ENCODE measurements around the gene AQP11. TPM values are rescaled to one million over a fixed set of nuclear protein-coding genes. Genes with fewer than 3 reads are reported as not detected.
"Not testable (repeated sequence)": the region's sequence is repeated elsewhere in the genome, so short reads cannot be mapped to it uniquely, and the experiment has no call there.

AQP11 gene
- total RNA-seq, 2 experiments from 2014 or later = 0.14 to 0.27 TPM

DNA sequence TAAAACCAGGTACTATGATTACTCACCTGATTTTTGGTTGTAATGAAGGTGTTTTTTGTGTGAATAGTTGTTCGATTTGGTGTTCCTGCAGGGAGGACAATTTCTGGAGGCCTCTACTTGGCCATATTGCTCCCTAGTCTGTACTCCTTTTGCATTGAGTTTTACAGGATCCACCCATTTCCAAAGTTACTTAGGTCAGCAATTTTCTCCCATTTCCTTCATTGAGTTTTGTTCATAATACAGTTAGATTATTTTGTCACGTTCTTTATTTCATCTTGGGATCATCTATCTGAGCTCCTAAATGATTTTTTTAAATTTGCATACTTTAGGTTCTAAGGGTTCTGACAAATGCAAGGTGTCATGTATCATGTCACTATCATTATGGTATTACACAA lies 20.1 kb upstream of the AQP11 start:
- no peaks in the 10 kb centered on the region for H3K4me1 Mint-ChIP-seq
- no peak overlapping the region for H3K4me3 Mint-ChIP-seq
- no peak overlapping the region for H3K27ac Mint-ChIP-seq
- peaks cover 3% of the 10 kb centered on the region for H3K9me3 Mint-ChIP-seq
- DNase-seq = no peak
- no peaks in the 10 kb centered on the region for H3K36me3 Mint-ChIP-seq
- H3K27me3 Mint-ChIP-seq = peaks cover 2% of the 10 kb centered on the region

DNA sequence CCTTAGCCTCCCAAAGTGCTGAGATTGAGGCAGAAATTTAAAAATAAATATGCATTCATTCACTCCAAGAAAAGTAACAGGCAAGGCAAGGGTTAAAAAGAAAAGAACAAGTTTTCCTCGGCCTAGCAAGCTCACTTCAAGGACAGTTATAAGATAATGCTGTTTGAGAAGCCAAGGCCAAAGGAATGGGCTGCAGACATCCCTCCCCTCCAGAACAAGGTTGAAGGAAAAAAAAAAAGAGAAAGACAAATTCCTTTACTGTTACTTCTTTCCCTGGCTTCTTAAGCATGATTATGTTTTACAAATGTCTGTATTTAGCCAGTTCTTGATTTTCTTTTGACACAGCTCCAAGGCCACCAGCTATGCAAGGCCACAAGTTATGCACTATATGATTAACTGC lies 18.9 kb upstream of the AQP11 start:
- not testable (repeated sequence) for H3K27me3 Mint-ChIP-seq, H3K4me1 Mint-ChIP-seq, H3K9me3 Mint-ChIP-seq, H3K27ac Mint-ChIP-seq, H3K4me3 Mint-ChIP-seq, DNase-seq, H3K36me3 Mint-ChIP-seq

GRCh38 chr11:77575428-77575827 lies 14.3 kb upstream of the AQP11 start:
- H3K27me3 Mint-ChIP-seq, H3K36me3 Mint-ChIP-seq, H3K9me3 Mint-ChIP-seq, H3K27ac Mint-ChIP-seq, DNase-seq, H3K4me1 Mint-ChIP-seq, H3K4me3 Mint-ChIP-seq: not testable (repeated sequence)

DNA sequence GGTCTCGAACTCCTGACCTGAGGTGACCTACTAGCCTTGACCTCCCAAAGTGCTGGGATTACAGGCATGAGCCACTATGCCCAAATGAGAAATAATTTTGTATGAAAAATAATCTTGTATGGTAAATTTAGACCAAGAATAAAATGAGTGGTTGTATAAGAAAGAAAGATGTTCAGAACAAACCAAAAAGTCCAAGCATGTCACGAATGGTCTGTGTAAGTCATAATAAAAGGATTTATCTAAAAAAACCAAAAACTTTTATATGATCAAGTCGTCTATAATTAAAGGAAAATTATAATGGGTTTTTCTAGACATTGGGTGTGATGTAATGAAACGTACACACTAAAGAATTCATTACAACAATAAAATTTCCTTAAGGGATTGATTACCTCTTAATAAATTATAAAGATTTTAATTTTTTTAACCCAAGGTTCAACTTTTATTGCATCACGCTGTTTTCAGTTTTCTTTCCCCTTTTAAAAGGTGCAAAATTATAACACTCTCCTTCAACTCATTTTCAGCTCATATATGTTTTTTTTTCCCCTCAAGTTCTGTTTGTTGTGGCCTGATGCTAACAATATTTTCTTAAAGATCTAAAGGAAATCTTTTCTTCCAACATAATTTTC lies 8.9 kb upstream of the AQP11 start:
- Mint-ChIP-seq H3K27ac (no peak overlapping the region), H3K27me3 (no peaks in the 10 kb centered on the region), H3K4me3 (no peak overlapping the region), H3K36me3 (peaks cover 4% of the 10 kb centered on the region), H3K4me1 (no peaks in the 10 kb centered on the region), H3K9me3 (peaks cover 6% of the 10 kb centered on the region)
- no peak for DNase-seq

DNA sequence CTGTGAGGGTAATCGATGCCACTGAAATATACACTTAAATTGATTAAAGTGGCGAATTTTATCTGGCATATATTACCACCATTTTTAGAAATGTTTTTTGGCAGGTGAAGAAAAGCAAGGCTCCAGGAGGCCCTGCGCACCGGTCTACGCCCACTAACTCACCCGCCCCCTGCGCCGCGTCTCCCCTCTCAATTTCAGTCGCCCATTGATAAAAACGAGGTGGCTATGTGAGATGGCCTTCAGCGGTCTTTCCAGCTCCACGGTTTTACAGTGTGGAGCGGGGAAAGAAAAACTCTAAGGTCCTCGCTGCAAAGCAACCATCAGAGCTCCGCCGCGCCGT lies 602 bp upstream of the AQP11 start:
- Mint-ChIP-seq H3K9me3 (no peaks in the 10 kb centered on the region), H3K36me3 (no peaks in the 10 kb centered on the region), H3K27me3 (no peaks in the 10 kb centered on the region), H3K4me3 (peak overlapping the region; percentile 83), H3K4me1 (peaks cover 14% of the 10 kb centered on the region), H3K27ac (no peak overlapping the region)
- DNase-seq = no peak

DNA sequence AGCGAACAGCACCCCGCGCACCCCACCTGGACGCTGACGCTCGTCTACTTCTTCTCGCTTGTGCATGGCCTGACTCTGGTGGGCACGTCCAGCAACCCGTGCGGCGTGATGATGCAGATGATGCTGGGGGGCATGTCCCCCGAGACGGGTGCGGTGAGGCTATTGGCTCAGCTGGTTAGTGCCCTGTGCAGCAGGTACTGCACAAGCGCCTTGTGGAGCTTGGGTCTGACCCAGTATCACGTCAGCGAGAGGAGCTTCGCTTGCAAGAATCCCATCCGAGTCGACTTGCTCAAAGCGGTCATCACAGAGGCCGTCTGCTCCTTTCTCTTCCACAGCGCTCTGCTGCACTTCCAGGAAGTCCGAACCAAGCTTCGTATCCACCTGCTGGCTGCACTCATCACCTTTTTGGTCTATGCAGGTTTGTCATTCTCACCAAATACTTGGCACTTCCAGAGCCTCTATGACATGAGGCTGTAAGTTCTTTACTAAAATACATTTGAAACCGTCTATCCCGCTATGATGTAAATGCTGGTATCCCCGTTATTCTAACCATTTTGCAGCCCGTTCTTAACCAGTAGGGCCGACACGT lies 535 bp downstream of the AQP11 start:
- Mint-ChIP-seq H3K27me3 (no peaks in the 10 kb centered on the region), H3K4me3 (peak overlapping the region; percentile 84), H3K36me3 (peaks cover 2% of the 10 kb centered on the region), H3K4me1 (peaks cover 14% of the 10 kb centered on the region), H3K27ac (no peak overlapping the region), H3K9me3 (no peaks in the 10 kb centered on the region)
- DNase-seq = no peak

DNA sequence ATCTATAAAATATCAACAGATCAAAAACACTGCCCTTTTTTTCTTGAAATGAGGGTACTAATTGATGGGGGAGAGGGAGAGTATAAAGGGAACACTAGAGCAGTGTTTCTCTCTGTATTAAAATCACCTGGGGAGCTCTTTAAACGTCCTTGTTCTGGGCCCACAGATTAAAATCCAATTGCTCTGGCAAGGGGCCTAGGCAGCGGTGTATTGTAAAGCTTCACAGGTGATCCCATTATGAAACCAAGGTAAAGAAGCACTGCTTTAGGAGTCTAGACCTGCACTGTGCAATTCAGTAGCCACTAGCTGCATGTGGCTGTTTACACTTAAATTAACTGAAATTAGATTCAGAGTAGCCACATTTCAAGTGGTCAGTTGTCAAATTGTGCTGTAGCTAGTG lies 3.0 kb downstream of the AQP11 start:
- Mint-ChIP-seq H3K36me3 (peaks cover 2% of the 10 kb centered on the region), H3K9me3 (no peaks in the 10 kb centered on the region), H3K4me1 (peaks cover 14% of the 10 kb centered on the region), H3K4me3 (no peak overlapping the region), H3K27ac (no peak overlapping the region), H3K27me3 (no peaks in the 10 kb centered on the region)
- DNase-seq = no peak

DNA sequence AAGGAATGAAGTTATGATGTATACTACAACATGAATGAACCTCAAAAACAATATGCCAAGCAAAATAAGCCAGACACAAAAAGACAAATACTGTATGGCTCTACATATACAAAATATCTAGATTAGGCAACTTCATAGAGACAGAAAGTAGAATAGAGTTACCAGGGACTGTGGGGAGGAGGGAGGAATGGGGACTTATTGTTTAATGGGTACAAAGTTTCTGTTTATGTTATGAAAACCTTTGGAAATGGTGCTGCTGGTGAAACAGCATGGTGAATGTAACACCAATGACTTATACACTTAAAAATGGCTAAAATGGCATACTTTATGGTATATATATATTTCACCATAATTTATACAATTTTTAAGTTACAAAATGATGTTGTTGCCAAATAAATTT lies 4.1 kb downstream of the AQP11 start:
- Mint-ChIP-seq H3K27ac (no peak overlapping the region), H3K27me3 (no peaks in the 10 kb centered on the region), H3K4me3 (no peak overlapping the region), H3K36me3 (peaks cover 2% of the 10 kb centered on the region), H3K4me1 (peaks cover 11% of the 10 kb centered on the region), H3K9me3 (no peaks in the 10 kb centered on the region)
- no peak for DNase-seq

GRCh38 chr11:77596626-77597025 lies 6.9 kb downstream of the AQP11 start:
- no peak for DNase-seq
- no peak overlapping the region for H3K27ac Mint-ChIP-seq
- no peaks in the 10 kb centered on the region for H3K9me3 Mint-ChIP-seq
- H3K4me3 Mint-ChIP-seq = no peak overlapping the region
- H3K27me3 Mint-ChIP-seq = no peaks in the 10 kb centered on the region
- no peaks in the 10 kb centered on the region for H3K4me1 Mint-ChIP-seq
- peaks cover 2% of the 10 kb centered on the region for H3K36me3 Mint-ChIP-seq

DNA sequence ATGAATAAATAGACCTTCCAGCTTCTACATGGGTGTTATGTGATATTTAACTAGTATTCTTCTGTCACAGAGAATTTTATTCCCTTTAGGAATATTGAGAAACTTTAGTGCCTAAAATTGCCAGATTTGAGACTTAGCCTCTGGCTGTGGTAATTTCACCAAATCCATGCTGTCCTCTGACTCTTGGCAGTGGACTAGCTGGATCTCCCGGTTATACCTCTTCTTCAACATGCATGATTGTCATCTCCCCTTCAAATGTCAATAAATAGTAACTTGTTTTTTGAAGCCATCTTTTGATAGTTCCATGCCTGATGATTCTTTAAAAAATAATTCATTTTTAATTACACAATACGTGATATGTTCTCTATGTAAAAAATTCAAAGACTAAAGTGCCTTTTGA lies 8.4 kb downstream of the AQP11 start:
- no peak overlapping the region for H3K27ac Mint-ChIP-seq
- no peaks in the 10 kb centered on the region for H3K27me3 Mint-ChIP-seq
- H3K4me3 Mint-ChIP-seq = no peak overlapping the region
- no peak for DNase-seq
- peaks cover 7% of the 10 kb centered on the region for H3K36me3 Mint-ChIP-seq
- H3K4me1 Mint-ChIP-seq = peaks cover 3% of the 10 kb centered on the region
- H3K9me3 Mint-ChIP-seq = no peaks in the 10 kb centered on the region

DNA sequence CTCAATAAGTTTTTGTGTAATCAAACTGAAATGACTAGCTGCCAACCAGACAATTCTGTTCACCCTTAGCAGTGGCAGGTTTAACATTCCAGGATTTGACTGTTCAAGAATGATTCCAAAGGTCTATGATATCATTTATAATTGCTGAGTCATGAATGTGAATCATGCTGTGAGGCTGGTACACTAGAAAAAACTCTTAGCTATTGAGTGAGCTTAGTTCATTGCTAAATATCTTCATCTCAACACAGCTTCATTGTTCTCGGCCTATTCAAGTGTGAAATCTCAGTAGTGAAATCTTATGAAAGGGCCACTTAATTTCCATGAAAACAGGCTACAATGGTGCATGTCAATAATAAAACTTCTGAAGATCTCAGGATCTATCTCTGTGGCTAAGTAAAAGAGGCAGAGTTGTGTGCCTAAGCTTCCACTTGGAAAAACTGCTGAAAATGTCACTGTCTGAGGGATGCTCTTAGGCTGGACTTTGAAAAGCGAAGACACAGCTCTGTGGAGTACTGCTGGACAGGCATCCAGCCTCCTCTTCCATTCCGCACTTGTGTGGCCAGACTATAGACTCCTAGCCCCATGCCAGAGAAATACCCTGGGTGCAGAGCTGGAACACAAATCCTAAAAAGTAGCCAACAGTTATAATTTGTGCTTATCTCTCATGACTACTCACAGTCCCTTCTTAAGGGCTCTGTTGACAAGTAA lies 12.8 kb downstream of the AQP11 start:
- DNase-seq = no peak
- Mint-ChIP-seq H3K4me3 (no peak overlapping the region), H3K9me3 (no peaks in the 10 kb centered on the region), H3K36me3 (peaks cover 6% of the 10 kb centered on the region), H3K4me1 (peaks cover 3% of the 10 kb centered on the region), H3K27ac (peak overlapping the region; percentile 48), H3K27me3 (no peaks in the 10 kb centered on the region)

GRCh38 chr11:77604281-77604680 lies 14.5 kb downstream of the AQP11 start:
- Mint-ChIP-seq H3K27me3 (no peaks in the 10 kb centered on the region), H3K27ac (peak overlapping the region; percentile 42), H3K4me1 (peaks cover 3% of the 10 kb centered on the region), H3K36me3 (peaks cover 8% of the 10 kb centered on the region), H3K9me3 (no peaks in the 10 kb centered on the region), H3K4me3 (no peak overlapping the region)
- DNase-seq = no peak

DNA sequence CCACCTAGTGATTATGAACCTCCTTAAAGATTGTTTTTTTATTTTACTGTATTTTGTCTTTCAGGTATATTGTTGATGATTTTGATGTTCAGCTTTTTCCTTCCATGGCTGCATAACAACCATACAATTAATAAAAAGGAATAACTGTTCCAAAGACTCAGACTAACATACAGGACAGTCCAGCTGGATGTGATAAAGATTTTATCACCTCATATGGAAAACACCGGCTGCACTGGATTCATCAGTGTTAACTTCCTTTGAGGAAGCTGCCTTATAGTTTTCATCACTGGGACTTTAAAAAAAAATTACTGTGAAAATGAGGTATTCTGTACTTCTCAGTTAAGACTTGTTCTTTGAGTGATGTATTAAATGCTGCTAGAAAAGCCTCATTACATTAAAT lies 19.5 kb downstream of the AQP11 start:
- Mint-ChIP-seq H3K36me3 (peaks cover 8% of the 10 kb centered on the region), H3K27me3 (no peaks in the 10 kb centered on the region), H3K4me1 (no peaks in the 10 kb centered on the region), H3K9me3 (no peaks in the 10 kb centered on the region), H3K27ac (no peak overlapping the region), H3K4me3 (no peak overlapping the region)
- no peak for DNase-seq

GRCh38 chr11:77611921-77612320 lies 22.2 kb downstream of the AQP11 start:
- H3K4me1 Mint-ChIP-seq = no peaks in the 10 kb centered on the region
- H3K27ac Mint-ChIP-seq = no peak overlapping the region
- H3K4me3 Mint-ChIP-seq = no peak overlapping the region
- no peaks in the 10 kb centered on the region for H3K9me3 Mint-ChIP-seq
- H3K27me3 Mint-ChIP-seq = no peaks in the 10 kb centered on the region
- DNase-seq = no peak
- peaks cover 16% of the 10 kb centered on the region for H3K36me3 Mint-ChIP-seq

DNA sequence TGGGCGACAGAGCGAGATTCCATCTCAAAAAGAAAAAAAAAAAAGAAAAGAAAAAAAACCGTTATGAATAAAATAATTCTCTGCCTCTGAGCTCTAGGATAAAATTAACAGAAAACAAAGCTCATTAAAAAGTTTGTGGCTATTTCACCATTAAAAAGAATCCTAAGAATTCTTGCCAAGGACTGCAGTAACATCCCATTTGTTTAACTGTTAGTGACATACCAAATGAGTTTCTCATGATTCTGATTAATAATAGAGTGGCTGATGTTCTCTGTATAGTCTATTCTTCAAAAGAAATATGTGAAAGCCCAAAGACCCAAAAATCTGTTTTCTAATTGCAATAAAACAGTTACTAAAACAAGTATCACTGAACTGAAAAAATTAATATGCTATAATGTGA lies 28.1 kb downstream of the AQP11 start:
- H3K27ac Mint-ChIP-seq = no peak overlapping the region
- H3K4me1 Mint-ChIP-seq = no peaks in the 10 kb centered on the region
- H3K36me3 Mint-ChIP-seq = peaks cover 17% of the 10 kb centered on the region

GRCh38 chr11:77619576-77620198 lies 29.9 kb downstream of the AQP11 start:
- no peaks in the 10 kb centered on the region for H3K4me1 Mint-ChIP-seq
- peaks cover 18% of the 10 kb centered on the region for H3K36me3 Mint-ChIP-seq
- no peaks in the 10 kb centered on the region for H3K27me3 Mint-ChIP-seq
- no peak overlapping the region for H3K4me3 Mint-ChIP-seq
- H3K9me3 Mint-ChIP-seq = no peaks in the 10 kb centered on the region
- DNase-seq = no peak
- no peak overlapping the region for H3K27ac Mint-ChIP-seq

More for the DNA sequence above, 28.1 kb downstream of the AQP11 start:
- no peak for DNase-seq
- H3K27me3 Mint-ChIP-seq = no peaks in the 10 kb centered on the region
- H3K4me3 Mint-ChIP-seq = no peak overlapping the region
- H3K9me3 Mint-ChIP-seq = no peaks in the 10 kb centered on the region
